CD4-positive, alpha-beta T cell treated with Interleukin-4 for 1 hour (primary cell): ENCODE results near the gene PLK2.

ENCODE experiments used
- DNase-seq, 2 donors: peaks; one replicate each; pipeline ENCODE4 v3.0.0-alpha.2; 2020 to 2022

PLK2 gene

DNA sequence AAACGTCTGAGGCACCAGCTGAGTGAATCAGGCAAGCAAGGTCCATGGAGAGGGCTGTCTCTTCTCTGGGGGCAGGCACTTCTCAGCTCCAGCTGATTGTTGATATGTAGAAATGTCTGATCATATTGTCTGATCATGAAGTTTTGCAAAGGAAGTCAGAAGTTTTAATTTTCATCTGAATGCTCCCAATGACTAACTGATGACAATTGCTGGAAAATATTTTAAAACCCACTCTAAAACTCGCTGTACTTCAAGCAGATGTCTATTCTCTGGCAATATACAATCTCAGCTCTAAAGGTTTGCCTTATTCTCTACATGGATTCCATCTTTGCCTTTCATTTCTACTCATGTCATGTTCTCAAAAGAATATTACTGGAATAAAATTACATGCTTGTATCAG lies 12.7 kb downstream of the PLK2 start:
- DNase-seq: no peak

DNA sequence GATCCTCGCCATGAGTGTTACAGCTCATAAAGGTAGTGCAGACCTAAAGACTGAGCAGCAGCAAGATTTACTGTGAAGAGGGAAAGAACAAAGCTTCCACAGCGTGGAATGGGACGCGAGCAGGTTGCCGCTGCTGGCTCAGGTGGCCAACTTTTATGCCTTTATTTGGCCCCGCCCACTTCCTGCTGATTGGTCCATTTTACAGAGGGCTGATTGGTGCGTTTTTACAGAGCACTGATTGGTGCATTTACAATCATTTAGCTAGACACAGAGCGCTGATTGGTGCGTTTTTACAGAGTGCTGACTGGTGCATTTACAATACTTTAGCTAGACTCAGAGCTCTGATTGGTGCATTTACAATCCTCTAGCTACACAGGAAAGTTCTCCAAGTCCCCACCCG lies 13.9 kb downstream of the PLK2 start:
- no peak for DNase-seq

DNA sequence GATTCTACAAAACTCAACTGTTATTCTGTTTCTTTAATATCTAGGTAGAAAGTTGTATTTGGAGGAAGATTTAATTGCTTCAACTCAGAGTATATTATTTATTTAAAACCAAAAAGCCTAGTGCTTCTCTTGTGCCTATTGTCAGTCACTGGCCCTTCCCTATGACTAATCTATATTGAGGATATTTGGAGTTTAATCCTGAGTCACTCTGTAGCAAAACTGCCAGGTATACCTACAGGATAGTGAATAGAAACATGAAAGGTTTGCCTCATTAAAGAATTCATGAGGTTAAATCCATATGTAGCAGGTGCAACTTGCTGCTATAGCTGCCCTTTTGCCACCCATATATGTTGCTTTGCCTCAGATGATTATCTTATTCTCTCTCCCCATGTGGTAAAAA lies 15.1 kb downstream of the PLK2 start:
- DNase-seq: no peak

DNA sequence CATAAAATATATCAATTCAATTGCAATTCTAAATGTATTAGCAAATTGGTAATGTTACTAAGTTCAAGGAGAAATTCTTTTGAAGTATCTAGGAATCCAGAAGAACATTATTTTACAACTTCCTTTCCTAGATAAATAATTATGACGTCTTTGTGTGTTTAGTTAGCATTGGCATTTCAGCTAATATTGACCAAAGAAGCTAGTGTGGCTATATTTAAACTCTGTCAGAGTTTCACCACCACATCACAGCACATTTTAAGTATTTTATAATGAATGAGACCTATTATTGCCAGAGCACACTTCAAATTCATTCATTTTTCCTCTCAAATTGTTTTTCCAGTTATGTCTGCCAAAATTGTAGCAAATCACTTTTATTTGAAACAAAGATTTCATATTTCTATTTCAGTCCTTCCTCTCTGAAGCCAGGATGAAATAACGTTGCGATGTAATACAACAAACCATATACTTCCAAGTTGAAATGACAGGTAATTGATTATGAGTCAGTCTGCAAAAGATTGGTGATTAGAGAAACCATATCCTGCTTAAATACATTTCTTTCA lies 18.9 kb downstream of the PLK2 start:
- no peak for DNase-seq

DNA sequence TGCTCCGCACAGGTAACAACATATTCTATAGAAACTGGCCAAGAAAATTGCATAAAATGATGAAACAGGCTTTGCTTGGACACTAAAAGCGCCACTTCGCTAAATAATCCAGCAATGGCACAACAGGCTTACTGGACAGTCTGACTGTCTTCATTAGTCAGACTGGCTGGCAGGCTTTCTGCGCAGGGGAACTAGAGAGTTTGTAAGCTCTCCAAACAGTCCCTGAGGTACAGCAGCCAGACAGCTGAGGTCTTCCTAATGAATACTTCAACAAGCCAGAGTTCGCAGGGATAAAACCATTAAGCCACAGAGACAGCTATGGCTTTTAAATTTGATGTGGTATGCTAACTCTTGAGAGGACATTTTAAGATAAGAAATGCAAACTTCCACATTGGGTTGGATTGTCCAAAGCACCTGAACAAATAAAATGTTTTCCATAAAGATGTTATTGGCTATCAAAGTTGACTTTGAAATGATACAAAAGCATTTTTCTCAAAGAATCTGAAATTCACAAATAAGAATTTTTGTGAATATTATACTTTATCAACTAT lies 20.7 kb downstream of the PLK2 start:
- no peak for DNase-seq

DNA sequence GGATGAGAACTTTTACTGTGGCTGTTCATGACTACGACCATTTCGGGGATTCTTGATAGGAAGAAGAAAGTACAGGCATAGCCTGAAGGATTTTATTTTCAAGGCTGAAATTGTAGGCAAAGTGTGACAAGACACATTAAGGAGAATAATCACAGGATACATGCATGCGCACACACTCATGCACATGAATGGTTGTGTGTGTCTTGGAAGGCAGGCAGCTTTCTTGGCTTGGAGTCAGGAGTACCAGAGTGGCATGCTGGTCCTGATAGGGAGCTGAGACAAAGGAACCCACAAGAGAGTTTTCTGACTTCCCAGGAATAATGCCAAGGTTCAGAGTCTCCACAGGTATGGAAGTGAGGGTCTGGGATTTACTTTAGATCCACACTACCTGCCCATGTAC lies 22.2 kb downstream of the PLK2 start:
- no peak for DNase-seq

DNA sequence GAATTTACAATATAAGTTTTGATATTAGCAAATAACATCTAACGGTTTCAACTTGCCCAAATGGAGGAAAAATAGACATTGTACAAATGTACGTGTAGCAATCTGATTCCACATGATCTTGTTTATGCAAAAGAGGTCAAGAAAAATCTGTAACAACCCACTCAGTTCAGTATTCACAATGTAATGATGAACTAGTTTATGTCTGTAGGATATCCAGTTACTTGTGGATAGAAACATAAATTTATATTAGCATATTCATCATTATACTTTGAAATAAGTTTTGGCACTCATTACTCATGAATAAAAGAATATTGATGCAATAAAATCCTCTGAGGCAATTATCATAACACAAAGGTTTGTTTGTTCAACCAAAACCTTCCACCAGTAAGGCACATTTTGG lies 28.1 kb downstream of the PLK2 start:
- no peak for DNase-seq

DNA sequence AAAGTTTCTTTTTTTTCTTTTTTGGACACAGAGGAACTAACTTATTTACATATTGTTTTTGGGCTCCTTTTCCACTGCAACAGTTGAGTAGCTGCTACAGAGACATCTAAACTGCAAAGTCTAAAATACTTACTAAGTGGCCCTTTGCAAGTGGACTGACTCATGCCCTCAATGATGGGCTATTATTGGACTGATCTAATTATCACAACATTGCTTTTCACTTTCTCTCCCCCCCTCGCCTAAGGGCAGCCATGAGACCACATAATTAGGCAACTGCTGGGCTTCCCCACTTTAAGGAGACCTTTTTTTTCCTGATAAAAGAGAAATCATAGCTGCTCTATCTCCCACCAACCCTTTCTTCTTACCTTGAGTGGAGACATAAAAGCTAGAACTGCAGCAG lies 47.0 kb downstream of the PLK2 start:
- no peak for DNase-seq

DNA sequence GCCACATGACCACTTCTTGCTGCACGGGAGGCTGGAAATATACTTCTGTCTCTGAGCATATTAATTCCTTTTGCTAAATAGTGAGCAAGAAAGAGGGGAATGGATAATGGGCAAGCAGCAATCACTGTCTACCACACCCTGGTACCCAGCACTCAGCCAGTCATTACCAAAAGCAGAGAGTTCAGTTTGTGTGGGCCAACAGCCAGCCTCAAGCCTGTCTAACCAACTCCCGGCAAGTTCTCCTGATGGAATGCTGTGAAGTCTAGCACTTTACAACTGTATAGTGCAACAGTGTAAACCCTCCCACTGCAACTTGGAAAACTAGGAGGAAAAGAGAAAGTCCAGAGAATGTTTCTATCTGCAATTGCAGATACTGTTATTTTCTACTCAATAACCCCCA lies 47.8 kb downstream of the PLK2 start:
- no peak for DNase-seq

DNA sequence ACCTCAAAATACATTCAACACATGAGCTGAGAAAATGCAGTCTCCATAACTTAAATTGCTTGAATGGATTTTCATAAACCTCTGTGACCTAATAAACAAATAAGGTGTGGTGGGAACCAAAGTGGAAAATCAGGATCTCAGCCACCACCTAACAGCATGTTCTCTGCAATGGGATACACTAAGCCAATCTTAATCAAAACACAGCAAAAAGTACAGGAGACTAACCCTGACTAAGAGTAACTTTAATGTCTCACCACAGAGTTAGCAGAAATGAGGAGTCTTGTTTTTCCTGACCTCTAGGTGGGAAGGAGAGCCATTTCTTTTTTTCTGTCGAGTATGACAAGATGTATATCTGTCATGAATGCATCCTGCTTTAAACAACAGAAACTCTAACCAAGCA lies 48.5 kb downstream of the PLK2 start:
- DNase-seq: no peak

DNA sequence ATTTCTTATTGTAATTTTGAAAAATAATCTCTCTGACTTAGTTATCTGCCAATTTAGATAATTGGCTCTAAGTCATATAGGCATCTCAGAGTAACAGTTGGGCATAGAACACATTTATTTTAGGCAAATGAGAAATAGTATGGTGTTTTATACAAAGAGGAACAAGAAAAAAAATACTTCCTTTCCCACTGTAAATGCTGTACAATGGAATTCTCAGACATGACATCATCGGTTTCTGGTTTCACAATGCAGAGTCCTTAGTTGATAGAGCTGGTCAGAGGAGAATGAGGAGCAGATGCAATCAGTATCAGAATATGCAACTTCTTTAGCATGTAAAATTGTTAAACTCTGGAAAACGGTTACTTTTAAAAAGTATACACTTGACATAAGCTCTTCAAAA lies 49.4 kb downstream of the PLK2 start:
- DNase-seq: peak in 1 of 2 donors; percentile 2

DNA sequence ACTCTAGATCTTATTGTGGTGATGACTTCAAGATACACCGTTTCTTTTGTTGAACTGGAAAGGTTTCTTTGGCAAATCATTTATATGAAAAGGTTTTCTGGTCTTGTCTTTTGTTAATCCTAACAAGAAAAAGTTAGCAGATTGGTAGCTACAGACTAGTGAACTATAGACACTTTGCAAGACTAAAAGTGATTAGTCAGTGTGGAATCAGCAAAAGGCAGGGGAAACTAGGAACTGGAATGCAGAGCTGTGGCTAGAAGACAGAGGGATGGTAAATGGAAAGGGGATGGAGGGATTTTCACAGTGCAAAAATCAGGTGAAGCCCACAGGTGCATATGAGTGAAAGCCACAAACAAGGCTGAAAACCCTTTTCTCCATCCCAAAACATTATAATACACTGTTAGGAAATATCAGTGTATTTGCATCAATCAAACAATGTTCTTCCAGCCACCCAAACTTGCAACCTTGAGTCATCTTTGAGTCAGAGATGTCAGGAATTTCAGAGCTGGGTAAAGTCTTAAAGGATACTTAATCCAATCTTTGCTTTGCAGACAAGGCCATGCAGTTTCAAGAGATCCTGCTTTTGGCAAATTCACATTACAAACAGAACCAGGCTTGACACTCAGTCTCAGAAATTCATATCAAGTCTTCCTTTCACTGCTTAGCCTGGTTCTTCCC lies 52.7 kb downstream of the PLK2 start:
- no peak for DNase-seq

DNA sequence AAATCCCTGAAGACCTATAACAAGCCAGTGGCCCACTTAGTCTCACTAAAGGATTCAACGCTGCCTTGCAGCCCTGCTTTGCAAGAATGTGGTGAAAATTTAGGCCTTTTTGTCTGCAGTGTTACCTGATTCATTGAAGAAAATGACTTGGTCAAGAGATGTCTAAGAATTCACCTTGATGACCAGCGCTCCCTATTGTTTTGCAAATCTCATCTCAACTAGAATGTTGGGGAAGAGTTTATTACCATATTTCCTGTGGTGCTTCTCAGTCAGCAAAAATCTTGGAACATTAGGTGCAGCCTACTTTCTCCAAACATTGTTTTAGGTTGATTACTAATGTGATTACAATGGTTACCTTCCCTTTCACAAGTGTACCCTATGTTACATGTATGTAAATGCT lies 53.5 kb downstream of the PLK2 start:
- DNase-seq: no peak

DNA sequence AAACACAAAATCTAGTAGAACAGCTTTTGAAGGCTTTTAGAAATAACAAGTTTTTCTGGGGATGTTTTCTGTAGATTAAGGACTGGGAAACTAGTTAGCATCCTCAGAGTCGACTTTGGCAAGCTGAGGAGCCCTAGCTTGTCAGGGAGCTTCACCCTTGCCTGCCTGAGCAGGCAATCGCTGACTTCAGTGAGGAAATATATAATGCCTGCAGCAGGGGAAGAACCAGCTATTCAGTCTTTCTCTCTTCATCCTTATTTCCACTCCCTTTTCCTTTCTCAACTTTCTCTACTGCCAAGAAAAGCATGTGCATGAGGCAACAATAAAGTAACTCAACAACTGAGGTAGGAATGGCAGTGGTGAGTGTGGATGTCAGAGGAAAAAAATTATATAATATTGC lies 54.7 kb downstream of the PLK2 start:
- no peak for DNase-seq

DNA sequence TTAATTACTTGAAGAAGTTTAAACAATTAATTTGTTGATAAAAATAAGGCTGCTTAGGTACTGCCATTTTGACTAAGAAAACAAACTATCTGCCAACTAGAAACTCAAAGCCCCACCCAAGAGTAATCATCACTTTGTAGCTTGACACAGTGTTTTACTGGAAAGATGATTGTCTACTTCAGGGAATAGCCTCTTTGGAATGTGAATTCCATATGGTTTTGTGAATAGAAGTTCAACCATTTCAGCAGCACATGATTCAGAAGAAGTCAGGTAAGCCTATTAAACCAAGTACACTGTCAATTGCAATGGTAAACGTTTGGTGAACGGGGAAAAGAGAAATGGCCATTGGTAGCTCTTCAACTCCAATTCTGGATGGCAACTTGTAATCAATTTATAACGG lies 55.2 kb downstream of the PLK2 start:
- DNase-seq: no peak
